Measurements from ENCODE around the gene SLC44A1.

- TF ChIP-seq CTCF (IDR thresholded peaks at IDR 0.05): no peak
- no peak for TF ChIP-seq POLR2A (IDR thresholded peaks at IDR 0.05)
Observed at GRCh38 chr9:105305856-105306255, 61.4 kb downstream of the SLC44A1 start.

All from upper lobe of left lung (tissue), 4 donors.